ENCODE results near the gene WDR27. TPM values are rescaled to one million over a fixed set of nuclear protein-coding genes. Genes with fewer than 3 reads are reported as not detected.
"Not testable (repeated sequence)": the region's sequence is repeated elsewhere in the genome, so short reads cannot be mapped to it uniquely, and the experiment has no call there.

Gene WDR27
- total and polyA plus RNA-seq, 2 donors: 15.9 to 54.5 TPM

GRCh38 chr6:169536446-169537170 lies 165.2 kb downstream of the WDR27 start:
- Histone ChIP-seq H3K27ac (ENCODE audit: low read depth) (no peak overlapping the region), H3K36me3 (ENCODE audit: insufficient read depth) (no peaks in the 10 kb centered on the region), H3K4me1 (ENCODE audit: insufficient read depth) (no peaks in the 10 kb centered on the region), H3K4me3 (ENCODE audit: low read depth, low read length) (no peak overlapping the region)
- 87% methylated on average over 5 of the region's 5 CpGs for WGBS
- no peak for DNase-seq (ENCODE audit: extremely low spot score)

GRCh38 chr6:169534039-169534421 lies 167.8 kb downstream of the WDR27 start:
- Histone ChIP-seq H3K4me1 (ENCODE audit: insufficient read depth) (no peaks in the 10 kb centered on the region), H3K36me3 (ENCODE audit: insufficient read depth) (no peaks in the 10 kb centered on the region), H3K27ac (ENCODE audit: low read depth) (no peak overlapping the region), H3K4me3 (ENCODE audit: low read depth, low read length) (no peak overlapping the region)
- 94% methylated on average over 3 of the region's 3 CpGs for WGBS
- no peak for DNase-seq (ENCODE audit: extremely low spot score)

- Histone ChIP-seq H3K27ac (ENCODE audit: low read depth) (no peak overlapping the region), H3K4me1 (ENCODE audit: insufficient read depth) (no peaks in the 10 kb centered on the region), H3K36me3 (ENCODE audit: insufficient read depth) (no peaks in the 10 kb centered on the region), H3K4me3 (ENCODE audit: low read depth, low read length) (no peak overlapping the region)
- WGBS: 98% methylated on average over 6 of the region's 6 CpGs
- no peak for DNase-seq (ENCODE audit: extremely low spot score)
Measured at GRCh38 chr6:169533301-169534038, 168.4 kb downstream of the WDR27 start.

- H3K4me1 ChIP-seq (ENCODE audit: insufficient read depth): no peaks in the 10 kb centered on the region
- no peak overlapping the region for H3K4me3 ChIP-seq (ENCODE audit: low read depth, low read length)
- WGBS: 81% methylated on average over 1 of the region's 1 CpG
- DNase-seq (ENCODE audit: extremely low spot score): no peak
- H3K27ac ChIP-seq (ENCODE audit: low read depth): no peak overlapping the region
- H3K36me3 ChIP-seq (ENCODE audit: insufficient read depth): no peaks in the 10 kb centered on the region
Measured at GRCh38 chr6:169530752-169531123, 171.1 kb downstream of the WDR27 start.

GRCh38 chr6:169529931-169530751 lies 171.7 kb downstream of the WDR27 start:
- no peak overlapping the region for H3K4me3 ChIP-seq (ENCODE audit: low read depth, low read length)
- DNase-seq (ENCODE audit: extremely low spot score): peak; percentile 5
- WGBS: 57% methylated on average over 13 of the region's 13 CpGs
- H3K27ac ChIP-seq (ENCODE audit: low read depth): no peak overlapping the region
- H3K36me3 ChIP-seq (ENCODE audit: insufficient read depth): no peaks in the 10 kb centered on the region
- no peaks in the 10 kb centered on the region for H3K4me1 ChIP-seq (ENCODE audit: insufficient read depth)

GRCh38 chr6:169528755-169529154 lies 173.1 kb downstream of the WDR27 start:
- Histone ChIP-seq H3K36me3 (ENCODE audit: insufficient read depth) (no peaks in the 10 kb centered on the region), H3K4me3 (ENCODE audit: low read depth, low read length) (no peak overlapping the region), H3K4me1 (ENCODE audit: insufficient read depth) (no peaks in the 10 kb centered on the region), H3K27ac (ENCODE audit: low read depth) (no peak overlapping the region)
- no peak for DNase-seq (ENCODE audit: extremely low spot score)
- 90% methylated on average over 3 of the region's 3 CpGs for WGBS

- Histone ChIP-seq H3K4me3 (ENCODE audit: low read depth, low read length) (no peak overlapping the region), H3K36me3 (ENCODE audit: insufficient read depth) (no peaks in the 10 kb centered on the region), H3K27ac (ENCODE audit: low read depth) (no peak overlapping the region), H3K4me1 (ENCODE audit: insufficient read depth) (no peaks in the 10 kb centered on the region)
- 94% methylated on average over 1 of the region's 1 CpG for WGBS
- DNase-seq (ENCODE audit: extremely low spot score): no peak
Measured at GRCh38 chr6:169527306-169527705, 174.5 kb downstream of the WDR27 start.

GRCh38 chr6:169521825-169522224 lies 180.0 kb downstream of the WDR27 start:
- Histone ChIP-seq H3K4me3 (ENCODE audit: low read depth, low read length) (no peak overlapping the region), H3K4me1 (ENCODE audit: insufficient read depth) (no peaks in the 10 kb centered on the region), H3K36me3 (ENCODE audit: insufficient read depth) (no peaks in the 10 kb centered on the region), H3K27ac (ENCODE audit: low read depth) (no peak overlapping the region)
- no peak for DNase-seq (ENCODE audit: extremely low spot score)

- no peak for DNase-seq (ENCODE audit: extremely low spot score)
- WGBS: 86% methylated on average over 2 of the region's 2 CpGs
- H3K27ac ChIP-seq (ENCODE audit: low read depth): no peak overlapping the region
- no peak overlapping the region for H3K4me3 ChIP-seq (ENCODE audit: low read depth, low read length)
- no peaks in the 10 kb centered on the region for H3K36me3 ChIP-seq (ENCODE audit: insufficient read depth)
- no peaks in the 10 kb centered on the region for H3K4me1 ChIP-seq (ENCODE audit: insufficient read depth)
Measured at GRCh38 chr6:169520104-169520503, 181.7 kb downstream of the WDR27 start.

GRCh38 chr6:169518451-169518850 lies 183.4 kb downstream of the WDR27 start:
- Histone ChIP-seq H3K4me3 (ENCODE audit: low read depth, low read length) (no peak overlapping the region), H3K36me3 (ENCODE audit: insufficient read depth) (no peaks in the 10 kb centered on the region), H3K27ac (ENCODE audit: low read depth) (no peak overlapping the region), H3K4me1 (ENCODE audit: insufficient read depth) (no peaks in the 10 kb centered on the region)
- no peak for DNase-seq (ENCODE audit: extremely low spot score)

- Histone ChIP-seq H3K4me3 (ENCODE audit: low read depth, low read length) (no peak overlapping the region), H3K36me3 (ENCODE audit: insufficient read depth) (no peaks in the 10 kb centered on the region), H3K27ac (ENCODE audit: low read depth) (no peak overlapping the region), H3K4me1 (ENCODE audit: insufficient read depth) (peaks cover 2% of the 10 kb centered on the region)
- whole genome bisulfite sequencing: 77% methylated on average over 3 of the region's 3 CpGs
- no peak for DNase-seq (ENCODE audit: extremely low spot score)
Measured at GRCh38 chr6:169513478-169514193, 188.2 kb downstream of the WDR27 start.

GRCh38 chr6:169511785-169512184 lies 190.0 kb downstream of the WDR27 start:
- not testable (repeated sequence) for H3K4me3 ChIP-seq (ENCODE audit: low read depth, low read length); DNase-seq (ENCODE audit: extremely low spot score); H3K36me3 ChIP-seq (ENCODE audit: insufficient read depth); H3K4me1 ChIP-seq (ENCODE audit: insufficient read depth); H3K27ac ChIP-seq (ENCODE audit: low read depth)

GRCh38 chr6:169510871-169511270 lies 191.0 kb downstream of the WDR27 start:
- no peak for DNase-seq (ENCODE audit: extremely low spot score)
- no peaks in the 10 kb centered on the region for H3K36me3 ChIP-seq (ENCODE audit: insufficient read depth)
- H3K27ac ChIP-seq (ENCODE audit: low read depth): no peak overlapping the region
- H3K4me3 ChIP-seq (ENCODE audit: low read depth, low read length): no peak overlapping the region
- 76% methylated on average over 1 of the region's 1 CpG for WGBS
- peaks cover 2% of the 10 kb centered on the region for H3K4me1 ChIP-seq (ENCODE audit: insufficient read depth)
